GM10248 (cell line): Measurements from ENCODE around the gene ARL4C.
"Not testable (repeated sequence)": the region's sequence is repeated elsewhere in the genome, so short reads cannot be mapped to it uniquely, and the experiment has no call there.

ENCODE experiments used
- CTCF ChIA-PET: fragments of 300-600 bp; sonication (Branson Sonifier 250); formaldehyde crosslinking; extraction: SDS; loops from one replicate; lab custom pipeline; 2021; ENCODE audit warnings: antibody characterized with exemption; lab: Yijun Ruan, JAX
- POLR2A ChIA-PET: fragments of 350-650 bp; sonication (Branson Sonifier 250); formaldehyde crosslinking; extraction: SDS; loops from one replicate; lab custom pipeline; 2020; ENCODE audit warnings: antibody characterized with exemption; lab: Yijun Ruan, JAX
- DNase-seq: peaks from one replicate; pipeline ENCODE4 v3.0.0; 2012; ENCODE audit errors: extremely low spot score
- TF ChIP-seq, protein P1 (sequence below): IDR thresholded peaks from 2 replicates; pipeline ENCODE4 v1.5.1; 2012; ENCODE audit warnings: mild to moderate bottlenecking, low read depth; ENCODE audit errors: extremely low read depth, missing control alignments, control extremely low read depth

The ARL4C gene

DNA sequence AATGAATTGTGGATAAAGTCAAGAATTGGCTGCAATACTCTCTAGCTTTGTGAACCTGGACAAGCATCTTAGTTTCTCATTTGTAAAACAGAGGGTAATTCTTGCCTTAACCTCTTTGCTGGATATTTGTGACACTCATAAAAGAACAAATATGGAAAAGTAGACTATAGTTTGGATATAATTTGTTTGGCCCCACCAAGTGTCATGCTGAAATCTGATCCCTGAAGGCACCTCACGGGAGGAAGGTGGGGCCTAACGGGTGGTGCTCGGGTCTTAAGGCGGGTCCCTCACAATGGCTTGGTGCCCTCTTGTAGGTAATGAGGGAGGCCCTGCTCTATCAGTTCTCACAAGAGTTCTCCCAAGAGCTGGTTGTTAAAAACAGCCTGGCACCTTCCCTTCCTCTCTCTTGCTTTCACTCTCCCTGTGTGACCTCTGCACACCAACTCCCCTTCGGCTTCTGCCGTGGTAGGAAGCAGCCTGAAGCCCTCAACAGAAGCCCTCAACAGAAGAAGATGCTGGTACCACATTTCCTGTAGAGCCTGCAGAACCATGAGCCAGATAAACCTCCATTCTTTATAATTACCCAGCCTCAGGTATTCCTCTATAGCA is 37.4 kb downstream of the ARL4C start:
- ChIA-PET POLR2A (no interaction called here), CTCF (interaction anchor here (0.9 to 1.4 kb wide), 4 partner anchors 8 to 41 kb away, joined by 3 read pairs; no protein-coding TSS in a partner anchor)
- no peak for DNase-seq
- TF ChIP-seq, protein P1, sequence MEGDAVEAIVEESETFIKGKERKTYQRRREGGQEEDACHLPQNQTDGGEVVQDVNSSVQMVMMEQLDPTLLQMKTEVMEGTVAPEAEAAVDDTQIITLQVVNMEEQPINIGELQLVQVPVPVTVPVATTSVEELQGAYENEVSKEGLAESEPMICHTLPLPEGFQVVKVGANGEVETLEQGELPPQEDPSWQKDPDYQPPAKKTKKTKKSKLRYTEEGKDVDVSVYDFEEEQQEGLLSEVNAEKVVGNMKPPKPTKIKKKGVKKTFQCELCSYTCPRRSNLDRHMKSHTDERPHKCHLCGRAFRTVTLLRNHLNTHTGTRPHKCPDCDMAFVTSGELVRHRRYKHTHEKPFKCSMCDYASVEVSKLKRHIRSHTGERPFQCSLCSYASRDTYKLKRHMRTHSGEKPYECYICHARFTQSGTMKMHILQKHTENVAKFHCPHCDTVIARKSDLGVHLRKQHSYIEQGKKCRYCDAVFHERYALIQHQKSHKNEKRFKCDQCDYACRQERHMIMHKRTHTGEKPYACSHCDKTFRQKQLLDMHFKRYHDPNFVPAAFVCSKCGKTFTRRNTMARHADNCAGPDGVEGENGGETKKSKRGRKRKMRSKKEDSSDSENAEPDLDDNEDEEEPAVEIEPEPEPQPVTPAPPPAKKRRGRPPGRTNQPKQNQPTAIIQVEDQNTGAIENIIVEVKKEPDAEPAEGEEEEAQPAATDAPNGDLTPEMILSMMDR = no peak

DNA sequence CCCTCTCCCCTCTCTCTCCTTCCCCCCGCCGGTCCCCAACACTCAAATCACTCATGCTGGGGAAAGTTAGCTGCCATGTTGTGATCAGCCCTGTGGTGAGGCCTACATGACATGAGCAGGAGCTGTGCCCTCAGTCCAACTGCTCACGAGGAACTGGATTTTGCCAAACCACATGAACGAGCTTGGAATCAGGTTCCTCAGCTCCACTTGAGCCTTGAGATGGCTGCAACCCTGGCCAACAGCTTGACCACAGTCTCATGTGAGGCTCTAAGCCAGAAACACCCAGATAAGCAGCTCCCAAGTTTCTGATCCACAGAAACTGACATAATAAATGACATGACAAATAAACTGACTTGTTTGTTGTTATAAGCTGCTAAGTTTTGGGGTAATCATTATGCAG is 38.4 kb downstream of the ARL4C start:
- DNase-seq = no peak
- ChIA-PET CTCF (interaction anchor here (0.8 to 1.4 kb wide), 6 partner anchors 9 to 51 kb away, joined by 3 read pairs; no protein-coding TSS in a partner anchor), POLR2A (no interaction called here)
- TF ChIP-seq, protein P1 = no peak

DNA sequence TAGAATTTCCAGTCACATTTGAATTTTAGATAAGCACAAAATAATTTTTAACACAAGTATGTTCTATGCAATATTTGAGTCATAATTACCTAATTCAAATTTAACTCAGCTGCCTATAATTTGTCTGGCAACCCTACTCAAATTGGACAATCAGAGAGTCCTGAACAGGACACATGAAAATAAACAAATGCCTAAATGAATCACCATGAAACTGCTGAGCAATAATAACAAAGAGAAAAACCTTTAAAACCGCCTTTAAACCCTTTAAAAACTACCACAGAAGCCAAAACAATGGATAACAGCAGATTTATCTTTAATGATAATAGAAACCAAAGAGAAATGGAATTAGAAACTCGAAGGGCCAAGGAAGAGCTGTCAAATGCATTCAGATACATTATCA is 39.5 kb downstream of the ARL4C start:
- ChIA-PET POLR2A (no interaction called here), CTCF (no interaction called here)
- DNase-seq = no peak
- TF ChIP-seq, protein P1 = no peak

DNA sequence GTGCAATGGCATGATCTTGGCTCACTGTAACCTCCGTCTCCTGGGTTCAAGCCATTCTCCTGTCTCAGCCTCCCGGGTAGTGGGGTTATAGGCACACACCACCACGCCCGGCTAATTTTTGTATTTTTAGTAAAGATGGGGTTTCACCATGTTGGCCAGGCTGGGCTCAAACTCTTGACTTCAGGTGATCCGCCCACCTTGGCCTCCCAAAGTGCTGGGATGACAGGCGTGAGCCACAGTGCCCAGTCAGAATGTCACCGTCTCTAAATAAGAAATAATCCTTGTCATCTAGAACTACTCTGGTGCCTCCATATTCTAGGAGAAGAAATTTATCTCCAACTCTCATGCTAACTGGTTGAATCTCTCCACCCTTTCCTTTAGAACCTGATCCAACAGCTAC is 41.6 kb downstream of the ARL4C start:
- POLR2A ChIA-PET, DNase-seq: not testable (repeated sequence)
- CTCF ChIA-PET = interaction anchor here (0.9 to 1.0 kb wide), 2 partner anchors 9 to 44 kb away, joined by 3 read pairs; no protein-coding TSS in a partner anchor

DNA sequence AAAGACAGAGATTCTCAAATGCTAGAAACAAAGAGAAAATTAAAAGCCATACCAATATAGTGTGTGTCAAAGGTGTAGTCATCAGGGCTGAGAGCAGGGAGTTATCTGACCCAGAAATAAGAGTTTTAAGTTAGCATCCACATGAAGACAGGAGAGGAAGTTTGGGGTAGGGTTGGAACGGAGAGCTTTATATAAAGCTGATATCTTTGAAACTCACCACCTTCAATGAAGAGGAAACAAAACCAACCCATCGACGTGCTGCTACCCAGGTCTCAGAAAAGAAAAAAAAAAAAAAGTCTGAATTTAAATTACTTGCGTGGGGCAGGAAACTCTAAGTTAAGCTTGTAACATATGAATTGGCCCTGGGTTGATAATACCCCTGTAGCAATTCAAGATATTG is 42.4 kb downstream of the ARL4C start:
- POLR2A ChIA-PET = no interaction called here
- TF ChIP-seq, protein P1 = no peak
- CTCF ChIA-PET = interaction anchor here (1.0 to 1.2 kb wide), 3 partner anchors 13 to 46 kb away, joined by 3 to 4 read pairs (median 3); no protein-coding TSS in a partner anchor

DNA sequence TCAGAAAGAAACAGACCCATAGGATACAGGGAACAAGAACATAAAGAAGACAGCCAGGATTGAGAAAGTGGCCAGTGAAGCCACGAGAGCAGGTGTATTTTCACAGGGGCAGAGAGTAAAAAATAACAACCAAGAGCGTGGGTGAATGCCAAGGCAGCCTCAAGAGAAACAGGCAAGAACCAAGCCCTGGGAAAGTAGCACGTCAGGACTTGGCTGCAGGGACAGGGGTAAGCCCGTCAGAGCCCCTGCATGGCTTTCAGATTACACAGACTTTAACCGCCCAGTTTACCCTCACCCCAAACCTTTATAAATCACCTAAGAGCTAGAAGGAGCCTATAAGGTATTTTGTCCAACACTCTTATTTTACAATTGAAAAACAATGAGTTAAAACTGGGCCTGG is 43.7 kb downstream of the ARL4C start:
- CTCF ChIA-PET = no interaction called here

More for the DNA sequence above, 42.4 kb downstream of the ARL4C start:
- DNase-seq = no peak

More for the DNA sequence above, 43.7 kb downstream of the ARL4C start:
- TF ChIP-seq, protein P1 = no peak
- POLR2A ChIA-PET = interaction anchor here (0.5 kb wide), 1 partner anchor 150 kb away, joined by 4 read pairs; no protein-coding TSS in a partner anchor
- DNase-seq = no peak
